Epidermal melanocyte (primary cell): ENCODE data around the gene SOX6.

Source experiments
- DNase-seq: peaks from one replicate; pipeline ENCODE4 v3.0.0; 2011; ENCODE audit warnings: low spot score; ENCODE audit not compliant: insufficient read length

The SOX6 gene

DNA sequence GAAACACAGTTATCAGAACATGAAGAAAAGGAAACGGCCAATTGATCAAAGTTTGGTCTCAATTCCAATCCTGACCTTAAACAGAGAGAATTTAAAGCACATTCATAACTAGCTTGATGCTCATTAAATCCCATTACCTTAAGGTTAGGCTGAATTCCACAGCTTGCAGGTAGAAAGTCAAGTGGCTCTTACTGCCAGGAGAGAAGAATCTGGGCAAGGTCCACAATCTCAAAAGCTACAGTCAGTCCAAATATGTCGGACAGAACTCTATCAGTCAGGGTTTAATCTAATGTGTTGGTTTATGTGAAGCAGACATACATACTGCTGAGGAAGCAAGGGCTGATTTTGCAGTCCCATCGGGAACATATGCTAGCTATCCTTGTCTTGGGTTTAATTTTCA is 348.8 kb downstream of the SOX6 start:
- DNase-seq: no peak

DNA sequence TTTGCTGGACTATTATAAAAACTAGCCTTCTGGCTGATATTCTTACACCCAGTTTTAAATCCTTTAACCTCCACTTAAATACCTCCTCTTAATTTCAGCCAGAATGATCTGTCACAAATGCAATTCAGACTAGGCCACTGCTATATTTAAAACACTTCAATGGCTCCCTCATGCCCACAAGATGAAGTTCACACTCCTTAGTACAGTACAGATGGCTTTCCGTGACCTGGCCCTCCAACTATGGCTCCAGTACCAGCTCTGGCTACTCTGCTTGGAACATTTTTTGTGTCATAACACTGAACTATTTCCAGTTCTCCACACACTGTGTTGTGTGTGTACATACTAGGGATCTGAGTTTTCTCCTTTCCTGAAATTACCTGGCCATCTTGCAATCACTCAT is 353.4 kb downstream of the SOX6 start:
- DNase-seq: no peak

DNA sequence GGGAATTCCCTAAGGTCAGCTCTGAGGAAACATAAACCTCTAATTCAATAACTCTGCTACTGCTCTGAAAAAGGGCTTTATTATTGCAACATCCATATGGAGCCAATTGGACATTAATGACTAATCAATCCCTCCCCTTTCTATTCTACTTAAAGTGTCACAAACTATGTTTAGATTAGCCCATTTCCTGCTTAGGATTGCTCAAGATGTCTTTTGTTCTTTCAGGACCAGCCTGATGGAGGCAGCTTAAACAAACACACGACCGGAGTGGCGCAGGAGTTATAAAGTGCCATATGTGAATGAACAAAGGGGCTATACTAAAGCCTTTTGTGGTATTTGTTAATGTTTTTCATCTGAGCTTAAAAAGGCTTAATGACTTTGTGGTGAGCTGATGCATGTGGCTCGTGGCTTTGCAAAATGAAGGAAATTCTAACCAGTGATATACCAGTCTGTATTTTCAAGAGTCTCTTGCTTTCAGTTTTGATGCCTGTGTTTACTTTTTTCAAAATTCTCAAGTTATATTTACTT is 354.4 kb downstream of the SOX6 start:
- DNase-seq: peak; percentile 74

DNA sequence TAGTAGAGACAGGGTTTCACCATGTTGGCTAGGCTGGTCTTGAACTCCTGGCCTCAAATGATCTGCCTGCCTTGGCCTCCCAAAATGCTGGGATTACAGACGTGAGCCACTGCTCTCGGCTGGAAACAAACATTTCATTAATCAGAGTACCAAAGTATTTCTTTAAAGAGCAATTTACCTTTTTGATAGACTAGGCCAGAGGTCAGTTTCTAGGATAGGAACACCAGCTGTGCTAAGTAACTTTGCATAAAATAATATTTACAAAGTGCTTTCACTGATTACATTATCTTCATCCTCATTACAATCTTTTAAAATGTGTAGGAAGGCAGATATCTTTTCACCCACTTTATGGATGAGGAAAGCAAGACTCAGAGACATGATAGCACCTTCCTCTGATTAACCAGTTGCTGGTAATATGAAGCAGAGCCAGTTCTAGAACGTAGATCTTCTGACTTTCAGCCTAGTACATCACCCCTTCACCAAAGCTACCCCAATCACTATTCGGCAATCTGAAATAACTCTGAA is 355.2 kb downstream of the SOX6 start:
- DNase-seq: no peak

DNA sequence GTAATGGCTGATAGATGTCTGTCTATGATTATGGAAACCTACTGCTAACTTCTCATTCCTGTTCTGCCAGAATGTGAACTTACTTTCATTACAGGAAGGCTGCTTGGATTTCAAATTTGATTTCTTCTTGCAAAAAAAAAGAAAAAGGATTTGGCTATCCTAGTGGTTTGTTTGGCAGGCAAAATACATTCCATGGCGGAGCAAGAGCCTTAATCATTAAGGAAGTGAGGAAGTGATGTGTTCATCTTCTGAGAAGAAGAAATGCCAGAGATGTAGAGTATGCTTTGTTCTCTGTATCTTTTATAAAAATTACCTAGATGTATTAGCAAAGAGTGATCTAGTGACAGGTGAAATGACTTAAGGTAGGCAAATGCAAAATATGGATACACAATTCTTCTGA is 356.3 kb downstream of the SOX6 start:
- DNase-seq: no peak

DNA sequence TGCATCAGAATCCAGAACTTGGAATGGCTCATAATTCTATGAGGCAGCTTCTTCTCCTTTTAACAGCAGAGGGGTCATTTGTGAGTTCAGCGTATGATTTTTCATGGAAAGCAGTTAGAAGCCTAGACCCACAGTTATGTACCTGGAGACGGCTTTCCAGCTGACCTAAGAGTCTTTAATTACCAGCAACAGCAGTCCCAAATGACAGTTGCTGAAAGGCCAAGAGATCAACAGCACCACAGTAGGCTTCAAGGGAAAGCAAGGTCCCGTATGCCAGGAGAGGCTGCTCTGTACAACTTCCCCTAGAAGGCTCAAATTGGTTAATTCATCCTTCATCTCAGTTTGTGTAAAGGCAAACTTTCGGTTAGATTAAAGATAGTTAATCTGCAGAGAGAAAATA is 363.0 kb downstream of the SOX6 start:
- DNase-seq: no peak

DNA sequence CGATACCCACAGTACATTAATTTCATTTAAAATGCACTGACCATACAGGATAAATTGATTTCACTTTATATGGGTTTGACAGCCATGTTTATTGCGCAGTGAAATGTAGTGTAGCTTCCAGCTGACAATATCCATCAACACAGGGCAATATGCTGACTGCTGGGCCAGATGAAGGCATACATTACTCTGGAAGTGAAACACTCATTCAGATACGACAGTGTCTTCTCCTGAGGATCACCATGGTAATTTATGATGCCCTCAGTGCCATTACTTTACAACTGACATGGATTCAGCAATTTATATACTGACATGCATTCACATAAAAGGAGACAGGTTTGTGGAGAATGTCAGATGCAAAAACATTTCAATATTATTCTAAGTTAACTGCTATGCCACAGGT is 365.1 kb downstream of the SOX6 start:
- DNase-seq: no peak

DNA sequence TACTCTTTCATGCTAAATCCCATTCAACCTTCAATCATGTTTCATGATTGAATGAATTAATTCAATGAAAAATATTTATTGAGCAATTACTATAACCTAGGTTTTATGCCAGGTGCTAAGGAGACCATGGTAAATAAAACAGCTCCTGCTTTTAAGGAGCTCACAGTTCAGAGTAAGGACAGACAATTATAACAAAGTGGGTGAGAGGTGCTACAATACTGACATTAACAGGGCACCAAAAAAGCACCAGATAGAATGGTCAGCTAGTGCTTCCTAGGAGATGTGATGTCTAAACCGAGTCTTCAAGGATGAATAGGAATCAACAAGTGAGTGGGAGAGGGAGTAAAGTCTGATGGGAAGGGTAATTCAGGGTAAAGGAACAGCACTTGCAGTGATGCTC is 366.7 kb downstream of the SOX6 start:
- DNase-seq: no peak

DNA sequence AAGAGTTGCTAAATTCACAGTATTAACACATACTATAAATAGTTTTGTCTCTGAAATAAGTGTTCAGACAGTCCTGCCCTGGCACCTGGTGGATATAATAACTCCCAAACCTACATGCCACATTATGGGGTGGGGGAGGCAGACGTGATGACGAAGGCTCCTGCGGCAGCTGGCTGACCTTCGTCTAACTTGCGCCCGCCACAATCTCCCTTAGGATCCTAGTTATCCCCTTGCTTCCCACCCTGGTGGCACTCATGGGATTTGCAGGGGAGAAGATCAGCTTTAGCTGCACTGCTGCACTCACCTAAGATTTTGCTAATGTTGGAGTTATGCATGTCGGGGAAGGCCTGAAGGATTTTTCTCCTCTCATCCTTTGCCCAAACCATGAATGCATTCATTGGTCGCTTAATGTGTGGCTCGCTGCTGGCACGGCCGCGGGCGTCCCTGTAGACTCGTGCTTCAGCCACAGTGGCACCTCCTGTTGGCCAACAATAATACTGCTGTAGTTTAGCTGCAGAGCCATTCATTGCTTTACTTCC is 367.6 kb downstream of the SOX6 start:
- no peak for DNase-seq

DNA sequence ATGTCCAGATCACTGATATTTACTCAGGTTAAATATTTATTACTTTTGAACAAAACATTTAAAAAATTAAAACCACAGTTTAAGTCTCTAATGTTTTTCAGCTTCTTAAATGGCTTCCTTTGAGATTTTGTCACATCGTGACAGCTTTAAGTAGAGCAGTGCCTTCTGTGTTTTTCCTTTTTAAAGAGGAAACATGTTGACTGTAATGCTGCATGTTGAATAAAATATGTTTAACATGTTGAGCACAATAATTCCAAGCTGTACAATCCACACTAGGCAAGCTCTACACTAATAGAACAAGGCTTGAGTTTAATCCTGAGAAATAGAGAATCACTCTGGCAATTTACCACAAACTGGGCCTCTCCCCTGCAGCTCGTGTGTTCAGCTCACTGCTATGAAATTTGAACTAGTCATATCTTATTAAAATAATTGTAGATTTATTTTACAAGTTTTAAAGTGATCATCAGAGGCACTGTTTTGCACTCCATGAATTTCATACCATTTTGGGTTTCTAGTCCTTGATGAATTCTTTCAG is 368.3 kb downstream of the SOX6 start:
- DNase-seq: no peak

DNA sequence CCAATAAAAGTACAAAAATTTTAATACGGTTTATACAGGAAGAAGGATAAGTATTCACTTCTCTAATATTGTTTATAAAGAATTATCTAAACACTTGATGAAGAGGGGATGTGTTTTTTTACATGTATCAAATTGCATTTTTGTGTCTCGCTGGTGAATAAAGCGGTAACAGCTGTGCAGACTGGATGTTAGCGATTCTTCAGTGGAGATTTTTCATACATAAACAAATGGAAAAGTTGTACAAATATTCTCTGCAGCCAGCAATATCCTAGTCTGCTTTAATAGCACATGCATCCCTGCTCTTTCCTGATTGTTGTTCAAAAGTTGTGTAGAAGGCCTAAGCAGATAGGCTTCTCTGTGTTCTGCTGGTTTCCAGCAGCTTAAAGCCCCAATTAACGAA is 369.3 kb downstream of the SOX6 start:
- DNase-seq: no peak

DNA sequence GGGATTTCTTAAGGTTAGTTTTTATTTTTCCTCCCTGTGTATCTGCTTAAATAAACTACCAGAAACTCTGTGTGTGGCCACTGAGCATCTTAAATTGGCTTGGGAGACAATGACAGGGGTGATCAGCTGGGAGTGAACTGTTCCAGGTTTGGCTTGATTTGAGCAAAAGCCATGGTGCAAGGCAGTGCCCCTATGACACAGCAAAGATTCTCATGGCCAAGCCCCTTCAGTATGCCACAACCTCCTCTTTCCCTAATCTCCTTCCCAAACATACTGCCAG is 370.5 kb downstream of the SOX6 start:
- DNase-seq: no peak

DNA sequence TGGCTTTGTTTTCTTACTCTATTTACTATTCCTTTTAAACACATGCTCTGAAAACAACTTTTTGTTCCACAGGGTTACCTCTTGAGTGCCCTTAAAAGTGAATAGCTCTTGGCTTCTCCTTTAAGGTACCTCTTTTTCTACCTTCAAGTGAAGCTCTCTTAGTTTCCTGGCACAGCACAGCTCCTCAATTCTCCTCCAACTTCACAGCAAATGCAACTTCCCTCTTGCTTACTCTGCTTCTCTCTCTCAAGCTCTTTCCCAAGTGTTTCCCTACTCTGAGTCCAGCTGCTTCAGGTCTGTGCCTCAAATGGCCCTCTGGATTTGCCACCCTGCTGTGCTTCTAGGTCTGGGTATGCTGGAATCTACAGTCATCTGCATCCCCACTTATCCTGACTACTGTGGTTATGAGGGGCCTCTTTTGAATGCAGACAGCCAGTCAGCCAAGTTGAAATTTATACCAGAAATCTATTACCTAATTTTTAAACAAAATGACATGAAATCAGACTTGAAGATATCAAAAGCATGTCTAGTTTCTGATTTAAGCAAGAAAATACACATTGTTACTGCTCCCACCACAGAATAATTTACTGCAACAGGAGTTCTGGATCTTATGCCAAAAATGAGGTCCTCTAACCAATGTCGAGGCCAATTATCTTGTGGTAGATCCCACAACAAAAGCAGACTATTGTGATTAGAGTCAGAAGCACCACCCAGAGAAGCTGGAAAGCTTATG is 371.1 kb downstream of the SOX6 start:
- no peak for DNase-seq

DNA sequence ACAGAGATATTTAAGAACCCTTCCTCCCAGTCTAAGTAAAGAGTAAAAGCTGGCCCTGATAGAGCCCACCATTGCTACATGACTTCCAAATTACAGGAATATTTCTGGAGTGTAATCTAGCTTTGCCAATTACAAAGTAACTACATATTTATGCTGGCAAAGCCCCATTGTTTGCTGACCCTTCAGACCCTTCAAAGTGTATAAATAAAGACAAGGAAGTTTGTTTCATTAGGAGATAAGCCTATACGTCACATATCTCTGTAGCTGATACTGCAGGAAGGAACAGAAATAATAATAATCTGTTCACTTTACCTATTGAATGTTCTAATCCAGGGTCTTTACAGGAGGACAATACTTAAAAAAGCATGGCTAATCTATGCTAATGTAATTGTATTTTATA is 375.1 kb downstream of the SOX6 start:
- no peak for DNase-seq

DNA sequence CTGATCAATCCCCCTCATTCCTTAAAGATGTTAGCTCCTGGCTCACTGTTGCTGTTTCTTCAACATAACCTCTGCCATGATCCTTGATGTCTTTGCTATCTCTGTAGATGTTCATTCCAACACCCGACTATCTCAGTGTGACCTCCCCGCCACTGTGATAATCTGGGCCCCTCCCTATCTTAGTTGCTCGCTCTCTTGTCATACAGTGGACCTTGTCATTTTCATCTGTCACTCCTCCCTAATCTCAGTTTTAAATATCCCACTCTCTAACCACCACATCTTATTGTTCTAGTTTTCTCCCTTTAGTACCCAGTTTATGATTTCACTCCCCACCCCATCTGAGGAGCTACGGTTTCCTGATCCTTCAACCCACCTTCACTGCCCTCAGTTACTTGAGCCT is 379.2 kb downstream of the SOX6 start:
- DNase-seq: no peak

DNA sequence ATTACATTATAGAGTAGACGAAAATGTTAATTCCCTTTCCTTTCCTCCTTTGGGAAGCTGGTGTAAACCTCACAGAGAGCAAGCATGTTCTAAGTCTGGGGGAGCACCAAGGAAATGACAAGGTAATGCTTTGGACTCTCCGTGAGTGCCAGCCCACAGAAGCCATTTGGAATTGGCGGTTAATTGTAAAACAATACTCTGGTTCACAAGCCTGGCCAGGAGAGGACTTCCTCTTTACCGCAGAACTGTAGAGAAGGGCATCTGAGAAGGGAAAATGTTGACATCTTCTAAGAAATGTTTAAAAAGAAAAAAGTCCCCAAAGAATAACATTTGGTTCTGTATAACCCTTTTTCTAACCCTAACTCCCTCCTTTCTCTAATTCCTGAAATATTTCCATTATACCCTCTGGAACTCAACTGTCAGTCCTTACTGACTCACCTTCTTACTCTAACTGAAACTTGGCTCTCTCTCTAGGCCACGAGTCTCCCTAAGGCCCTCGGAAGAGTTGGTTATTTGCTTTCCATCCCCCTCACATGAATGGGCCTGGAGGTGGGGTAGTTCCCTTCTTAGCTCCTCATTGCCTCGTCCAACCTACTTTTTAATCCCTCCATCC is 379.8 kb downstream of the SOX6 start:
- no peak for DNase-seq

DNA sequence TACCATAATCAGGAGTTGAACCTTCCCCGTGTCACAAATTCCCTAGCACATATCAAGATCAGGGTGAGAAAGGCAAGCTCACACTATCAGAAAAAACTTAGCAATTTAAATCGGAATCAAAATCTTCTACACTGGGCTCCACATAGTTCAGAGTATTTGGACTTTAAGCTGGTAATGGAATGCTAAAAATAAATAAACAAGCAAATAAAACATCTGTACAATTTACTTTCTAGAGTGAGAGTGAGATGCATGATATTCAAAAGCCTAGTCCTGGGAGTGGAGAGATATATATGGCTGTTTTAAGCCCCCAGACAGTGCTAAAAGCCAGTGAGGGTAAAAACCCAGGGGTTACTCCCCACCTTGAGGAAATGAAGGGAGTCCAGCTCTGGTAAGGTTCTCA is 380.6 kb downstream of the SOX6 start:
- no peak for DNase-seq

DNA sequence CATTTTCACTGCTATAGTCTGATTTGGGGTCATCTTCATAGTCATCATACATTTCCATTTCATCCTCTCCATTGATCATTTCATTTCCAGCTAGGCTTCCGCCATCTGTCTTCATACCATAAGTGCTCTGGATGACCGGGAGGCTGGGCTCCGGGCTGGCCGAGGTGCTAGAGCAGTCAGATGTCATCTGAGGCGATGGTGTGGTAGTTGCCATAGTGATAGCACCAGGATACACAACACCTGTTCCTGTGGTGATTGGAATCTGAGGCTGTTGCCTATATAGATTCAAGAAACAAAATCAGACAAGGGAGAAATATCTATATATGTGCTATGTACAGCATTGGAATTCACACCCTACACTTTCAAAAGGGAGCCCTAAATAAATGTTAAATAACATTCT is 383.5 kb downstream of the SOX6 start:
- DNase-seq: no peak

DNA sequence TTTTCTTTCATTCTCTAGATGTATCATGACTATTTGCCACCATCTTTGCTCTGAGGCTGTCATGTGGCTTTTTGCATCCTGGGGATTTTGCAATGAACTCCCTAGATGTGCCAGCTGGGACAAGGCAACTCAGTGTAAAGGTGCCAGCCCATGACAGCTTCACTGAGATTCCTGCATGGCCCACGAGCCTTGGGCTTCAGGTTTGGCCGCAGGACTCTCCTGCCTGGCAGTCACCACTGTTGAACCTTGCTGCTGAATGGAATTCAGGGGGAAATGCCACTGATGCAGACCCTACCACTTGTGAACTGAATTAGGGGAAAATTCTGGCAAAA is 385.2 kb downstream of the SOX6 start:
- no peak for DNase-seq

DNA sequence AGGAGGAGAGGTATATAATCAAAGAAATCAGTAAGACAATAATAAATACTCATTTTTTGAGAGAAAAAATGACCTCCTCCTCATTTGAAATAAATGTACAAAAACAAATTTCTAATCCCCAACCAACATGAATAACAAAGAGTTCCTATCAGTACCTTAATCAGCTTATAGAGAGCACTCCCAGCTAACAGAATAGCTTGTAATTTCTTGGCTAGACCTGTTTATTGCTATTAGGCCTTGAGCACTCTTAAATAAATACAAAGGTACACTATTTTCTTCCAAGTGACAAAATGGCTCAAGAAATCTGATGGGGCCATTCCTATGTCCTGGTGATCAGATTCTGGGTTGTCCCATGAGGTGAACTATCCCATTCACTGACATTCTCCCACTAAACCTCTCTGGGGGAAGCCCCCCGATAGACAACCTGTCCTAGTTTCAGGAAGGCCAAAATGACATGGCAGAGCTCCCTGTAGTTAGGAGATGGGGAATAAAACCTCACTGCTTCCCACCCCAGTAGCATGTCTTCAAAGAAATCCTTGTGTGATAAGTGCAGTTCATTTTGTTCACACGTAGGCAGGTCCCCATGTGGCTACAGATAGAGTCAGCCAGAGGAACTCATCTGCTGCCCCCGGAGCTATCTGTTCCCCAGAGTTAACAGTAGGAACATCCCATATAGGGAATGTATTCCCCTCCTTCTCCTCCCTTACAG is 385.7 kb downstream of the SOX6 start:
- DNase-seq: no peak

DNA sequence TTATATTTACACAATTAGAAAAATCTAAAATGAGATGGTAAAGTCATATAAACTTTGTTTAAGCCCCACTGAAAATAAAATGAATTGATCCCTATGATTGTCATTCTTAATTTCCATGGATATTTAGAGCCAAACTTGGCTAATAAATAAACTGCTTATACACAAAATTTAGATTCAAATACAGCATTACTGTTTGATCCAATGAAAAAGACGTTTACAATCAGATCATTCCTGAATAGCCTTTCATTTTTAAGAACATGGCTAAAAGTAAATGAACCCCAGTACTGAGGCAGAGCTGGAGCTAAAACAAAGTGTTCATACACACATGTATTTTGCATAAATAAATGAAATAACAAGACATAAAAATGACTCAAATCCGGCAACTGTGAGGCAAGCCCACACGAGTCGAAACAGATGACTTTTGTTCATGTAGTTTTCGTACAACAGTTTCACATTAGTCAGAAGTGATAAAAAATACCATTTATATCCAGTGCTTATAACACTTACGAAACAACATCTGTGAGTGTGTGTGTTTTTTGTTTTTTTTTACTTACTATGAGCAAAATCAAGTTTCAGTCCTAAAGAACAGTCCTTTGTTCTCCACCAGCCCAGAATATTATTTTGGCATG is 386.5 kb downstream of the SOX6 start:
- DNase-seq: no peak

DNA sequence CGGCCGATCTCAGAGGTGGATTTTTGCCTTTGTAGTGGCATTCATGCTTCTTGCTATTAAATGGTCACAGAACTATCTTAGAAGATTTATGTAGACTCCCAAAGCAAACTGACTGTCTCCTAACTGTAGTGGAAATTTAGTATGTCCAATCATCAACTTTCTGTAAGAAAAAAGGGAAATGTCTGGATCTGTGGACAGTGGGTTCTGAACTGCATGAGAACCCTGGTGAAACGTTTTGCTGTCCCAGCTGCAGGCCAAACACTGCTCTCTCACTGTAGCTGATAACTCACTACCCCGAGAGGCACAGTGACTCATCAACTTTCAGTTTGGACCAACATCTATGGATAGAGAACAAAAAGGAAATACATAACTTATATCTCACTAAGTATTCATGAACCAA is 387.1 kb downstream of the SOX6 start:
- DNase-seq: no peak
